GM12874 (cell line): ENCODE data around the gene LAMA2.

Experiments
- TF ChIP-seq, protein P1 (sequence below): IDR thresholded peaks from 2 replicates; pipeline ENCODE4 v1.5.1; 2011; ENCODE audit warnings: low read depth, mild to moderate bottlenecking, control low read depth, low read length, moderate library complexity; ENCODE audit not compliant: insufficient read depth

Gene LAMA2

DNA sequence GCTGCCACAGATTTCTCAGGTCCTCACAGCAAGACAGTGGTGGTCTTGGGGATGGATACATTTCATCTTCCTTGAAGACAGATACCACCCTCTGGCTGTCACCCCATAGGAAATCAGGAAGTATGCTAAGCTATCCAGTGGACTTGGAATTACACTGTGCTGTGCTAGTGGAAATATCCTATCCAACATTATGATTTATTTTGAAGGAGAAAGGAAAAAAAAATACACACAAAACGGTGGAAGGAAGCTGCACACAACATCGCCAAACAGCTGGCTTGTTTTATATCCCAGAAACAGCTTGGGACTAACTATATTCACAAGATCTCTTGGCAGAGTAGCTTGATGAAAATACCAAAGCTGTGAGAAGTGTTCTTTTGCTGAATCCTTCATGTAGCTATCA, 257.6 kb downstream of the LAMA2 start:
- TF ChIP-seq, protein P1, sequence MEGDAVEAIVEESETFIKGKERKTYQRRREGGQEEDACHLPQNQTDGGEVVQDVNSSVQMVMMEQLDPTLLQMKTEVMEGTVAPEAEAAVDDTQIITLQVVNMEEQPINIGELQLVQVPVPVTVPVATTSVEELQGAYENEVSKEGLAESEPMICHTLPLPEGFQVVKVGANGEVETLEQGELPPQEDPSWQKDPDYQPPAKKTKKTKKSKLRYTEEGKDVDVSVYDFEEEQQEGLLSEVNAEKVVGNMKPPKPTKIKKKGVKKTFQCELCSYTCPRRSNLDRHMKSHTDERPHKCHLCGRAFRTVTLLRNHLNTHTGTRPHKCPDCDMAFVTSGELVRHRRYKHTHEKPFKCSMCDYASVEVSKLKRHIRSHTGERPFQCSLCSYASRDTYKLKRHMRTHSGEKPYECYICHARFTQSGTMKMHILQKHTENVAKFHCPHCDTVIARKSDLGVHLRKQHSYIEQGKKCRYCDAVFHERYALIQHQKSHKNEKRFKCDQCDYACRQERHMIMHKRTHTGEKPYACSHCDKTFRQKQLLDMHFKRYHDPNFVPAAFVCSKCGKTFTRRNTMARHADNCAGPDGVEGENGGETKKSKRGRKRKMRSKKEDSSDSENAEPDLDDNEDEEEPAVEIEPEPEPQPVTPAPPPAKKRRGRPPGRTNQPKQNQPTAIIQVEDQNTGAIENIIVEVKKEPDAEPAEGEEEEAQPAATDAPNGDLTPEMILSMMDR, result no peak

DNA sequence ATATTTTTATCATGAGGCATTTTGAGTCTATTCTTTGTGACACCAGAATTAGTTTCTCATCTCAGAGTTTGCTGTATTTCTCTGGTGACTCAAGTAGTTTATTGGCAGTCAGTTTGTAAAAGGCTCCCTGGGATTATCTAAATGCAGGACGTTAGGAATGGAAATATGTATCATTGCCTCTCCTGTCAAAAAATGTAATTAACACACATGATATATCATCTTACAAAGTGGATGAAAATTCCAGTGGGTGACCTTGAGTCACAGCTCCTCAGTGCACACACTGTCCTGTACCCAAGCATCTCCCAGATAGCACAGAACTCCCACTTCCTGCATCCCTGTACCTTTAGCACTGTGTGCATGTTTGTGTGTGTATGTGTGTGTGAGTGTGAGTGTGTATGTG, 258.6 kb downstream of the LAMA2 start:
- TF ChIP-seq, protein P1, result no peak

DNA sequence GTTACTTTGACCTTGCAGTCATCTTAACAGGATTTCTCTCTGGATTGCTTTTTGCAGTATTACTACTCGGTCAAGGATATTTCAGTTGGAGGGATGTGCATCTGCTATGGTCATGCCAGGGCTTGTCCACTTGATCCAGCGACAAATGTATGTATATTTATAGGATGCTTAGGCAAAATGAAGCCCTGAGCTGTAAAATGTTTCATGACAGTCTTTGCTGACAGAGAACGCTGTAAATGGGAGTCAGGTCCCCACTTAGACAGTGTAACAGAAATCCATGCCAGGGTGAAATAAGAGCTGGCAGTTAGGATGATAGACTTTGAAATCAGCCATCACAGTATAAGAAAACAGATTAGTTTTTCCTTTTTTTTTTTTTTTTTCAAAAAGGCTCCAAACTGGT, 264.0 kb downstream of the LAMA2 start:
- TF ChIP-seq, protein P1, result no peak

DNA sequence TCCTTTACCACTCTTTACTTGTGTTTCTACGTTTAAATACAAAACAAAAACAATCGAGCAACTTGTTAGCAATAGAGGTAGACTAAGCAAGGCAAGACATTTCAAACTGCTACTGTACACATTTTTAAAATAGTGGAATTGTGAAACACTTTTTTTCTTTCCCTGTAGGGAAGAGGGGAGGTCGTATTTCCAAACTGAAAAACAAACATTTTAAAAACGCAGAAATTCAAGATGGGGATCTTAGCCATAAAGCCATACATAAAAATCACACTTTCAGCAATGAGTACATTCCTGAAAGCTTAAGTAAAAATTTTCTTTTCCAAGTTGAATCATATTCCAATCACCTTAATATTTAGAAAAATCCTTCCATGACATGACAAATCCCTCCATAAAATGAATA, 267.6 kb downstream of the LAMA2 start:
- TF ChIP-seq, protein P1, result no peak

DNA sequence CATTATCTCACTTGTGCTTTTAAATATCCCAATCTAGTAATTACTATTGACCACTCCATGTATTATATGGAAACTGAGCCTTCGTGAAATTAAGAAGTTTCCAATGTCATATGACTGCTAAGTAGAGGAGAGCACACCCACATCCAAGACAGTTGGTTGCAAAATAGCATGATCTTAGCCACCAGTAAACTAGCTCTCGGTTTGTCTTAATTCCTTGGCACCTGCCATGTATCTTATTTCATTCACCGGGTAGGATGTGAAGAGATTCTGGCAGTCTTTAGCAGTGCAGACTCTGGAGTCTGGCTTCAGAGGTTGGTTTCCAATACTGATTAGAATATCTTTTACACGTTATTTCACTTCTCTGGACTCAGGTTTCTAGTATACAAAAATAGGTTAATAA, 270.3 kb downstream of the LAMA2 start:
- TF ChIP-seq, protein P1, result no peak

DNA sequence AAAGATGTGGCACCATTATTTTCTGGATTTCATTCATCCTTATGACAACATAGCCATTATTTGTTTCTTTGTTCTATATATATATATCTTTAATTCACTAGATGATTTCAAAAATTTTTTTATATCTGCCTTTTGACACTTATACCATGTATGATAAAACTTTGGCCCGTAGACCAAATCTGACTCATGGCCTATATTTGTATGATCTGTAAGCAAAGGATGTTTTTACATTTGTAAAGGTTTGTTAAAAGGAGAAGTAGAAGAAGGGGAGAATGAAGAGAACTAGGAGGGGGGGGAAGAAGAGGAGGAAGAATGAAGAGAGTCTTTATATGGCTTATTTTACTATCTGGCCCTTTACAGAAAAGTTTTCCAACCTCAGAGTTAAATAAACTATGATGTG, 279.7 kb downstream of the LAMA2 start:
- TF ChIP-seq, protein P1, result no peak

DNA sequence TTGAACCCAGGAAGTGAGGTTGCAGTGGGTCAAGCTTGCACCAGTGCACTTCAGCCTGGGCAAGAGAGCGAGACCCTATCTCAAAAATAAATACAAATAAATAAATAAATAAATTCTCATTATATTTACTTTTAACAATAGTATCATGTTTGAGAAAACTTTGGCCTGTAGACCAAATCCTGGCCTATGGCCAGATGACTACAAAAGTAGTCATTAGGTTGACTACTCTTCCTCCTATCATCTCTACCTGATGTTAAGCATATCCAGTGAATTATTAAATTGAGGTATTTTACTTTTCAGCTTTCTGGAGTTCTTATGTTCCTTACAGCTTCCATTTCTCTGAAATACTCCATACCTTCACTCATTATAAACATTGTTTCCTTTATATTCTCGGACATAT, 280.6 kb downstream of the LAMA2 start:
- TF ChIP-seq, protein P1, result no peak

DNA sequence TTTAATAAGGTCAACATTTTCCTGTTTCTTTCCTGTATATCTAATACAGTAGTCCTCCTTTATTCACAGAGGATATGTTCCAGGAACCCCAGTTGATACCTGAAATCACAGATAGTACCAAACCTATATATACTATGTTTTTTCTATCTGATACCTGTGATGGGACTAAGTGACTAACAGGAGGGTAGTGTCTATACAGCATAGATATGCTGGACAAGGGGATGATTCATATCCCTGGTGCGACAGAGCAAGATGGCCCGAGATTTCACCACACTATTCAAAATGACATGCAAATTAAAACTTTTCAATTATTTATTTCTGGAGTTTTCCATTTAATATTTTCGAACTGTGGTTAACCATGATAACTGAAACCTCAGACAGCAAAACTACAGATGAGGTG, 281.1 kb downstream of the LAMA2 start:
- TF ChIP-seq, protein P1, result no peak
